ENCODE results near the gene DGCR8.

The DGCR8 gene

GRCh38 chr22:20137671-20138416 is 57.8 kb downstream of the DGCR8 start:
- DNase-seq (ENCODE audit: low read depth), result no peak

GRCh38 chr22:20138417-20138738 is 58.3 kb downstream of the DGCR8 start:
- no peak for DNase-seq (ENCODE audit: low read depth)

- DNase-seq (ENCODE audit: low read depth), result no peak
These were observed 58.8 kb downstream of the DGCR8 start for GRCh38 chr22:20138868-20139267.

GRCh38 chr22:20139391-20140106 is 59.5 kb downstream of the DGCR8 start:
- no peak for DNase-seq (ENCODE audit: low read depth)

- DNase-seq (ENCODE audit: low read depth), result no peak
These were observed 60.0 kb downstream of the DGCR8 start for GRCh38 chr22:20140107-20140445.

- no peak for DNase-seq (ENCODE audit: low read depth)
These were observed 60.5 kb downstream of the DGCR8 start for GRCh38 chr22:20140521-20140964.

- DNase-seq (ENCODE audit: low read depth), result no peak
These were observed 61.4 kb downstream of the DGCR8 start for GRCh38 chr22:20141186-20142077.

GRCh38 chr22:20142711-20143621 is 62.9 kb downstream of the DGCR8 start:
- DNase-seq (ENCODE audit: low read depth), result no peak

GRCh38 chr22:20143883-20144665 is 64.0 kb downstream of the DGCR8 start:
- no peak for DNase-seq (ENCODE audit: low read depth)

GRCh38 chr22:20145206-20145831 is 65.3 kb downstream of the DGCR8 start:
- DNase-seq (ENCODE audit: low read depth), result no peak

- no peak for DNase-seq (ENCODE audit: low read depth)
These were observed 65.8 kb downstream of the DGCR8 start for GRCh38 chr22:20145832-20146223.

- no peak for DNase-seq (ENCODE audit: low read depth)
These were observed 66.7 kb downstream of the DGCR8 start for GRCh38 chr22:20146777-20147176.

GRCh38 chr22:20147237-20147988 is 67.4 kb downstream of the DGCR8 start:
- DNase-seq (ENCODE audit: low read depth), result no peak

- DNase-seq (ENCODE audit: low read depth), result no peak
These were observed 68.4 kb downstream of the DGCR8 start for GRCh38 chr22:20148414-20148813.

- no peak for DNase-seq (ENCODE audit: low read depth)
These were observed 69.5 kb downstream of the DGCR8 start for GRCh38 chr22:20149257-20150250.

- no peak for DNase-seq (ENCODE audit: low read depth)
These were observed 70.6 kb downstream of the DGCR8 start, which contains the start of gene CCDC188 for GRCh38 chr22:20150381-20151275. CCDC188 (minus strand) TSS chr22:20151055; CDS start chr22:20150986, 69 bp downstream.

- DNase-seq (ENCODE audit: low read depth), result no peak
These were observed 71.2 kb downstream of the DGCR8 start for GRCh38 chr22:20151276-20151588.
